HepG2 (cell line): Measurements from ENCODE around the gene SLC13A3. TPM values are rescaled to one million over a fixed set of nuclear protein-coding genes. Genes with fewer than 3 reads are reported as not detected.

Experiments
- MYPOP ChIP-seq: sonication (generic); formaldehyde crosslinking; IDR thresholded peaks from 2 replicates; pipeline ENCODE4 v1.8.1; 2023; ENCODE audit warnings: mild to moderate bottlenecking, moderate library complexity, missing genetic modification reagents
- ZBTB40 ChIP-seq, 2 experiments: fragments of 450-650 bp in 1 of 2; sonication (generic) in 1 of 2; formaldehyde crosslinking in 1 of 2; IDR thresholded peaks; 2 replicates each; pipeline versions ENCODE4 v1.6.1 to v1.8.0; 2016 to 2022; ENCODE audit warnings: antibody characterized with exemption in 1 of 2, mild to moderate bottlenecking in 1 of 2, missing genetic modification reagents in 1 of 2
- polyA plus RNA-seq, 8 experiments: library from polyadenylated mRNA; depleted of rRNA in 3 of 8; stranded (reverse) in 7 of 8; unstranded in 1 of 8; fragments of >200 nt; fragmentation: Illumina TruSeq in 4 of 8; extraction: Trizol in 4 of 8; gene quantifications; 2 replicates each; pipeline versions ENCODE4 v1.2.1 to v1.2.3, GENCODE V29; 2011 to 2016; ENCODE audit warnings: low read depth in 4 of 8, missing spikeins in 1 of 8, mixed read lengths in 1 of 8; ENCODE audit not compliant: insufficient read depth in 1 of 8
- total RNA-seq, 5 experiments: library from RNA; depleted of rRNA; stranded (reverse); fragments of >200 nt; fragmentation: Illumina TruSeq; extraction: Trizol; gene quantifications; 2 replicates each; pipeline ENCODE4 v1.2.3, GENCODE V29; 2016; ENCODE audit warnings: low read depth in 1 of 5

The SLC13A3 gene
- total and polyA plus RNA-seq, 2 of the 13 experiments (the other 11 are each of a cell fraction or from before 2014, with no cell fraction given): 66.5 to 76.0 TPM

DNA sequence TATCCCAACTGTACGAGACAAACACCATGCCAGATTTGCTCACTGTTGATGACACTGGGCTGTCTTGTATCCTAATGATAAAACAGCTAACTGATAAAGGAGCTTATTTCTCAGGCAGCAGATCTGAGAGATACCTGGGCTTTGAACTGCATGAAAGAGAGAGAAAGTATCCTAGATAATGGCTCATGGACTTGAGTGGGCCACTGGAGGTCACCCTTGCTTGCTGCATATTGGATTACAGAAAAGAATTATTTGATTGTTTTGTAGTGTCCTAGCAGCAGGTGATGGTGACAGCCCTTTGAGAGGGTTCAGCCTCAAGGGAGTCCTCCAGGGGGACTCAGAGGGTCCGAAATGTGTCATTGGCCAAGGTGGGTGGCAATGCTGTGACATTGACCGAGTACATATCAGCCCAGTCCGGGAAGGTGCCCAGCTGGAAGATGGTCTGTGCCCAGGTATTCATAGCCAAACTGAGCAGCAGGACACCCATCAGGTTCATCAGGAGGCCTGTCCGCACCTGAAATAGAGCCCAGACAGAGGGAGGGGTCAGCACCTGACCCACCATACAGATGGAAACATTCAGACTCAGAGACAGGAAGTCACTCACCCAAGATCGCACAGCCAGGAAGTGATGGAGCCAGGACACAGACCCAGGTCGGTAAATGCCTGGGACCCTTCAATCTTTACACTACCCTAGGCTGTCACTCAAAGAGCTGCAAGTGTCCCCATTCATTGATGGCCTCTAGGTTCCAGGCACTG is 91.4 kb downstream of the SLC13A3 start (continued):
- TF ChIP-seq ZBTB40 (IDR thresholded peaks at IDR 0.05): no peak
- TF ChIP-seq ZBTB40 (CRISPR knock-in tag; IDR thresholded peaks at IDR 0.05): no peak
- TF ChIP-seq MYPOP (CRISPR knock-in tag): no peak
